IPS DF 6.9 (cell line): ENCODE results near the gene FOXP2.
"Not testable (repeated sequence)": the region's sequence is repeated elsewhere in the genome, so short reads cannot be mapped to it uniquely, and the experiment has no call there.

Source experiments
- DNase-seq: peaks from one replicate; pipeline ENCODE4 v3.0.0-alpha.2; 2013; ENCODE audit warnings: low read depth, low spot score
- H3K27ac ChIP-seq: one replicate; pipeline ENCODE4 v1.5.1; 2013; ENCODE audit warnings: low read length, control low read depth
- H3K27me3 ChIP-seq: 2 replicates; pipeline ENCODE4 v1.6.1; 2013; ENCODE audit warnings: mild to moderate bottlenecking, low read length; ENCODE audit not compliant: control insufficient read depth, insufficient read depth
- H3K36me3 ChIP-seq: 2 replicates; pipeline ENCODE4 v1.6.1; 2013; ENCODE audit warnings: low read length; ENCODE audit not compliant: control insufficient read depth, insufficient read depth
- H3K4me1 ChIP-seq: 2 replicates; pipeline ENCODE4 v1.6.1; 2013; ENCODE audit warnings: low read length; ENCODE audit not compliant: control insufficient read depth, insufficient read depth
- H3K4me3 ChIP-seq: 2 replicates; pipeline ENCODE4 v1.5.1; 2013; ENCODE audit warnings: mild to moderate bottlenecking, low read length
- H3K9me3 ChIP-seq: 2 replicates; pipeline ENCODE4 v1.6.1; 2013; ENCODE audit warnings: low read length, inconsistent platforms; ENCODE audit not compliant: control insufficient read depth, insufficient read depth
- WGBS: extraction: QIAGEN DNeasy Blood & Tissue Kit; methylation state at CpG from one replicate; pipeline ENCODE4 v1.1.7; 2013; ENCODE audit warnings: mixed read lengths, missing lambda C conversion rate; ENCODE audit not compliant: insufficient read length, insufficient coverage; 5-methylcytosine and 5-hydroxymethylcytosine counted together

Gene FOXP2

GRCh38 chr7:114414156-114415063 lies at the start of gene FOXP2:
TSS of gene FOXP2 (plus strand) at chr7:114414815. CDS start at chr7:114426512, 11,697 bp downstream.
- DNase-seq, result no peak
- Histone ChIP-seq H3K4me1 (peaks cover 6% of the 10 kb centered on the region; the same call in 1 of the 2 replicates), H3K9me3 (no peaks in the 10 kb centered on the region), H3K4me3 (no peak within 1 kb of the TSS; the same call in 1 of the 2 replicates), H3K36me3 (no peaks in the 10 kb centered on the region), H3K27ac (no peak within 1 kb of the TSS), H3K27me3 (no peaks in the 10 kb centered on the region)
- WGBS, result no CpG with 5 or more reads among the region's 2 CpGs

- no peaks in the 10 kb centered on the region for H3K4me1 ChIP-seq
- no CpG with 5 or more reads among the region's 2 CpGs for WGBS
- H3K27me3 ChIP-seq, result no peaks in the 10 kb centered on the region
- H3K4me3 ChIP-seq, result no peak overlapping the region
- no peak overlapping the region for H3K27ac ChIP-seq
- no peak for DNase-seq
- H3K9me3 ChIP-seq, result no peaks in the 10 kb centered on the region
- H3K36me3 ChIP-seq, result no peaks in the 10 kb centered on the region
Observed at GRCh38 chr7:114365791-114366190, 48.8 kb upstream of the FOXP2 start.

- H3K4me3 ChIP-seq, result no peak overlapping the region
- DNase-seq, result no peak
- no peak overlapping the region for H3K27ac ChIP-seq
- WGBS, result no CpG with 5 or more reads among the region's 2 CpGs
- no peaks in the 10 kb centered on the region for H3K9me3 ChIP-seq
- H3K27me3 ChIP-seq, result no peaks in the 10 kb centered on the region
- no peaks in the 10 kb centered on the region for H3K4me1 ChIP-seq
- no peaks in the 10 kb centered on the region for H3K36me3 ChIP-seq
Observed at GRCh38 chr7:114368492-114368891, 46.1 kb upstream of the FOXP2 start.

- no CpG with 5 or more reads among the region's 2 CpGs for WGBS
- Histone ChIP-seq H3K9me3 (no peaks in the 10 kb centered on the region), H3K27me3 (no peaks in the 10 kb centered on the region), H3K4me1 (no peaks in the 10 kb centered on the region), H3K36me3 (no peaks in the 10 kb centered on the region), H3K27ac (no peak overlapping the region), H3K4me3 (no peak overlapping the region)
- DNase-seq, result no peak
Observed at GRCh38 chr7:114369294-114369693, 45.3 kb upstream of the FOXP2 start.

DNA sequence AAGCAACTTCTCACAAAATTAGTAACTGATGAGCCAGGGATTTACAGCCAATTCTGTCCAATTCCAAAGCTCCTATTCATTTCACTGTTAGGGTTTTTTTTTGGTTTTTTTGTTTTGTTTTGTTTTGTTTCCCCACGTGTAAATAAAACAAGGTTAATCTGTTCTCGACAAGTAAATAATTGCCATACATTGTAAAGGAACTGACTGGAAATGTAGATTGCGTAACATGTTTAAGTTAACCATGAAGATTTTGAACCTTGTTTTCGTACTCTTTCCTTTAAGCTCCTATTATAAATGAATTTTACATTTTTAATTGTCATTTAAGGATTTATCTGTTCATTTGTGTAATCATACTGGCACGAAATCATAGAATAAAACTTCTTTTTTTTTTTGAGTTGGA lies 42.0 kb upstream of the FOXP2 start:
- Histone ChIP-seq H3K27ac (no peak overlapping the region), H3K4me1 (no peaks in the 10 kb centered on the region), H3K4me3 (no peak overlapping the region), H3K9me3 (no peaks in the 10 kb centered on the region), H3K36me3 (no peaks in the 10 kb centered on the region), H3K27me3 (no peaks in the 10 kb centered on the region)
- no CpG with 5 or more reads among the region's 5 CpGs for WGBS
- DNase-seq, result no peak

DNA sequence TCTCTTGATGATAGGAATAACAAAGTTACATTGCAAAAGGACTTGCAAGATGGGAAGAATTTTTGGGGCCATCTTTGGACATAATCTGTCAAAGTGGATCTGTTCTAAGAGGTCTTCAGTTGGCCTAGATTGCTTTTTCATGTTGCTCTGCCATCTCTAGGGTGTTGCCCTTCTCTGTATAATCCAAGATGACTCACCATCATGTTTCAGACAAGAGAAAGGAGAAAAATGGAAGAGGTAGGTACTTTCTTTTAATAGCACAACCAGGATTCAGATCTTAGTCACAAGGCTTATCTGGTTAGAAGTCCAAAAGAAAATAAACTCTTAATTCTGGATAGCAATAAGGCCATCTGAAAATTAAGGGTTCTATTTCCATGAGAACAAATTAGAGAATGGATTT lies 38.7 kb upstream of the FOXP2 start:
- Histone ChIP-seq H3K27me3 (no peaks in the 10 kb centered on the region), H3K9me3 (no peaks in the 10 kb centered on the region), H3K27ac (no peak overlapping the region), H3K36me3 (no peaks in the 10 kb centered on the region), H3K4me1 (no peaks in the 10 kb centered on the region), H3K4me3 (no peak overlapping the region)
- no peak for DNase-seq

GRCh38 chr7:114383946-114384345 lies 30.7 kb upstream of the FOXP2 start:
- H3K9me3 ChIP-seq, H3K27me3 ChIP-seq, H3K36me3 ChIP-seq, DNase-seq, H3K4me3 ChIP-seq, H3K27ac ChIP-seq, H3K4me1 ChIP-seq: not testable (repeated sequence)
- WGBS, result no CpG with 5 or more reads among the region's 7 CpGs

DNA sequence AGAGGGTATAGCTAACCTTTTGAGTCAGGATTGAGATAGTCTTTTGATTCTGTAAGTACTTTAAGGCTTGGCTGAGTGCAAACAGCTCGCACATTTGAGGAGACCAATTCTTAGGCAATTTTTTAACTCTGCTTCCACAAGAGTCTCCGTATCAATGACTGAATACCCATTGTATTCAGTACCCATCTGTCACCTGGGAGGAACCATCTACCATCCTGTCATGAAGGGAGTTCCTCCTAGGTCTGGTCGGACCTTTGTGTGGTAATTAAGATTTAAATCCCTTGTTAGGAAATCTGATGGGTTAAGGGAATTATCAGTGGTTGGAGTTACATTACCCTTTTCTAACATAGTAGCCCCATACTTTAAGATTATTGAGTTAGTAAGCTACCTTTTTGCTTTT lies 30.3 kb upstream of the FOXP2 start:
- no CpG with 5 or more reads among the region's 3 CpGs for WGBS
- not testable (repeated sequence) for DNase-seq, H3K27ac ChIP-seq, H3K27me3 ChIP-seq, H3K4me3 ChIP-seq, H3K4me1 ChIP-seq, H3K9me3 ChIP-seq, H3K36me3 ChIP-seq

GRCh38 chr7:114388021-114388420 lies 26.6 kb upstream of the FOXP2 start:
- DNase-seq, result no peak

GRCh38 chr7:114392686-114393085 lies 21.9 kb upstream of the FOXP2 start:
- H3K9me3 ChIP-seq, result no peaks in the 10 kb centered on the region
- no peaks in the 10 kb centered on the region for H3K4me1 ChIP-seq
- H3K27ac ChIP-seq, result no peak overlapping the region
- no peak overlapping the region for H3K4me3 ChIP-seq
- H3K27me3 ChIP-seq, result no peaks in the 10 kb centered on the region
- no peak for DNase-seq
- WGBS, result no CpG with 5 or more reads among the region's 2 CpGs
- H3K36me3 ChIP-seq, result no peaks in the 10 kb centered on the region

More at GRCh38 chr7:114388021-114388420, 26.6 kb upstream of the FOXP2 start:
- no peaks in the 10 kb centered on the region for H3K4me1 ChIP-seq
- H3K9me3 ChIP-seq, result no peaks in the 10 kb centered on the region
- no peak overlapping the region for H3K27ac ChIP-seq
- no peak overlapping the region for H3K4me3 ChIP-seq
- H3K27me3 ChIP-seq, result no peaks in the 10 kb centered on the region
- H3K36me3 ChIP-seq, result no peaks in the 10 kb centered on the region
